ENCODE measurements around the gene DNMT1.

DNA sequence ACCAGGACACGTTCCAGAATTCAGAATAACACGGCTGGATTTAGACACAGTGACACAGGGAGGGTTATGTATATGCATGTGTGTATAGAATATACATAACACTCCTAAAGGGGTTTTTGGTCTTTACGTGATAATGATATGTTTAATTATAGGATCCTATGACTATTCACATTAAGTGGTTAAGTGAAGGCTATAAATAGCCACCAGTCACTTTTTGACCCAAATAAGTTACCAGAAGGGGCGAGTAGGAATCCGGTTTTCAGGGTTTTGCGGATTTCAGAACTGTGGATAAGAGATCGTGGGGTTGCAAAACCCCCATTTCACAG is 99.2 kb downstream of the DNMT1 start:
- TF ChIP-seq, protein P1, sequence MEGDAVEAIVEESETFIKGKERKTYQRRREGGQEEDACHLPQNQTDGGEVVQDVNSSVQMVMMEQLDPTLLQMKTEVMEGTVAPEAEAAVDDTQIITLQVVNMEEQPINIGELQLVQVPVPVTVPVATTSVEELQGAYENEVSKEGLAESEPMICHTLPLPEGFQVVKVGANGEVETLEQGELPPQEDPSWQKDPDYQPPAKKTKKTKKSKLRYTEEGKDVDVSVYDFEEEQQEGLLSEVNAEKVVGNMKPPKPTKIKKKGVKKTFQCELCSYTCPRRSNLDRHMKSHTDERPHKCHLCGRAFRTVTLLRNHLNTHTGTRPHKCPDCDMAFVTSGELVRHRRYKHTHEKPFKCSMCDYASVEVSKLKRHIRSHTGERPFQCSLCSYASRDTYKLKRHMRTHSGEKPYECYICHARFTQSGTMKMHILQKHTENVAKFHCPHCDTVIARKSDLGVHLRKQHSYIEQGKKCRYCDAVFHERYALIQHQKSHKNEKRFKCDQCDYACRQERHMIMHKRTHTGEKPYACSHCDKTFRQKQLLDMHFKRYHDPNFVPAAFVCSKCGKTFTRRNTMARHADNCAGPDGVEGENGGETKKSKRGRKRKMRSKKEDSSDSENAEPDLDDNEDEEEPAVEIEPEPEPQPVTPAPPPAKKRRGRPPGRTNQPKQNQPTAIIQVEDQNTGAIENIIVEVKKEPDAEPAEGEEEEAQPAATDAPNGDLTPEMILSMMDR (IDR thresholded peaks at IDR 0.05): no peak
- no peak for TF ChIP-seq EZH2 (IDR thresholded peaks at IDR 0.05; ENCODE audit: borderline replicate concordance, insufficient read depth, low read depth, low read length, poor library complexity, severe bottlenecking)
